GM23248 (cell line): ENCODE results near the gene LDLRAD4.

Experiments used
- EZH2 ChIP-seq: fragments of 200-600 bp; sonication (generic); IDR thresholded peaks from 2 replicates; pipeline ENCODE4 v1.6.1; 2018; ENCODE audit warnings: antibody characterized with exemption, mild to moderate bottlenecking; ENCODE audit not compliant: insufficient read depth, poor library complexity, severe bottlenecking
- EZH2phosphoT487 ChIP-seq: fragments of 200-600 bp; sonication (generic); IDR thresholded peaks from 2 replicates; pipeline ENCODE4 v1.6.1; 2018; ENCODE audit warnings: antibody characterized with exemption, moderate library complexity, mild to moderate bottlenecking, low read depth; ENCODE audit not compliant: insufficient read depth

GRCh38 chr18:13661779-13662256 lies 443.3 kb downstream of the LDLRAD4 start:
- TF ChIP-seq EZH2 (no peak), EZH2phosphoT487 (no peak)
